ENCODE data around the gene ARID3B.

GRCh38 chr15:74613089-74613952, 72.3 kb downstream of the ARID3B start:
- TF ChIP-seq ZNF761 (CRISPR knock-in tag; conservative IDR thresholded peaks at IDR 0.05) (no peak), RFX5 (IDR thresholded peaks at IDR 0.05; ENCODE audit: low read depth, low read length) (no peak), DBP (CRISPR knock-in tag; IDR thresholded peaks at IDR 0.05; ENCODE audit: not compliant biosample characterization) (no peak), NR2F1 (CRISPR knock-in tag; IDR thresholded peaks at IDR 0.05) (no peak), CREM (IDR thresholded peaks at IDR 0.05) (no peak), CREM (CRISPR knock-in tag; IDR thresholded peaks at IDR 0.05) (no peak), PBX2 (CRISPR knock-in tag; IDR thresholded peaks at IDR 0.05) (no peak), EZH2 (conservative IDR thresholded peaks at IDR 0.05; ENCODE audit: low read depth, low read length) (no peak), SP2 (CRISPR knock-in tag; IDR thresholded peaks at IDR 0.05) (no peak), GABPA (IDR thresholded peaks at IDR 0.05; ENCODE audit: low read depth, low read length) (no peak), GABPA (CRISPR knock-in tag; IDR thresholded peaks at IDR 0.05; ENCODE audit: low read depth) (no peak)

Measured in HepG2 (cell line).